Lung (tissue), 12 donors: ENCODE measurements around the gene HOXD9. TPM values are rescaled to one million over a fixed set of nuclear protein-coding genes. Genes with fewer than 3 reads are reported as not detected.
A peak's percentile ranks its signal among the peaks of the same experiment; 100 is the strongest.

Experiments
- ATAC-seq: fragments of 200-7000 bp; cut with Tn5 transposase; one replicate; pipeline ENCODE4 v1.9.1; 2020; ENCODE audit warnings: moderate number of reproducible peaks; ENCODE audit not compliant: insufficient read depth, low FRiP score
- DNase-seq, 3 donors: peaks; one replicate each; pipeline ENCODE4 v3.0.0-alpha.2; 2013 to 2017
- H3K27ac ChIP-seq, 2 donors: one replicate each; pipeline ENCODE4 v1.5.1; 2013; ENCODE audit warnings: mild to moderate bottlenecking in 2 of 2, moderate library complexity in 2 of 2, control low read depth in 1 of 2, inconsistent platforms in 1 of 2, low read depth in 1 of 2, low read length in 1 of 2
- H3K27me3 ChIP-seq, 3 donors: one replicate each; pipeline ENCODE4 v1.5.1; 2013; ENCODE audit warnings: low read length in 2 of 3; ENCODE audit not compliant: control insufficient read depth in 3 of 3, insufficient read depth in 3 of 3
- H3K36me3 ChIP-seq, 4 donors: one replicate each; pipeline ENCODE4 v1.5.1; 2013; ENCODE audit warnings: low read length in 4 of 4, mild to moderate bottlenecking in 1 of 4, moderate library complexity in 1 of 4; ENCODE audit not compliant: control insufficient read depth in 4 of 4, insufficient read depth in 4 of 4
- H3K4me1 ChIP-seq, 5 donors: one replicate each; pipeline ENCODE4 v1.5.1; 2013; ENCODE audit warnings: low read length in 5 of 5, mild to moderate bottlenecking in 2 of 5, moderate library complexity in 1 of 5; ENCODE audit not compliant: control insufficient read depth in 5 of 5, insufficient read depth in 5 of 5
- H3K4me3 ChIP-seq: one replicate; pipeline ENCODE4 v1.5.1; 2013; ENCODE audit warnings: mild to moderate bottlenecking, control low read depth, moderate library complexity
- H3K9ac ChIP-seq, 2 donors: one replicate each; pipeline ENCODE4 v1.5.1; 2013; ENCODE audit warnings: low read length in 2 of 2, control low read depth in 1 of 2; ENCODE audit not compliant: insufficient read depth in 1 of 2
- H3K9me3 ChIP-seq, 4 donors: one replicate each; pipeline ENCODE4 v1.5.1; 2013; ENCODE audit warnings: low read length in 3 of 4, mild to moderate bottlenecking in 1 of 4, moderate library complexity in 1 of 4; ENCODE audit not compliant: control insufficient read depth in 4 of 4, insufficient read depth in 3 of 4
- CTCF ChIP-seq: IDR thresholded peaks from 2 replicates; pipeline ENCODE4 v1.5.1; 2012; ENCODE audit warnings: mild to moderate bottlenecking; ENCODE audit errors: control extremely low read depth, extremely low read depth
- WGBS, 2 donors: extraction: QIAGEN DNeasy Blood & Tissue Kit; methylation state at CpG; one replicate each; pipeline ENCODE4 v1.1.7; 2013; 5-methylcytosine and 5-hydroxymethylcytosine counted together
- polyA plus RNA-seq, 2 donors: library from polyadenylated mRNA; stranded (reverse); fragments of 200-250 nt; gene quantifications; one replicate each; pipeline ENCODE4 v1.2.1, GENCODE V29; 2013
- total RNA-seq, 2 donors: library from RNA; depleted of rRNA in 1 of 2; stranded (reverse); fragments of >200 nt in 1 of 2; gene quantifications; one replicate each; pipeline ENCODE4 v1.2.1, GENCODE V29; 2014 to 2021
- donor health status: control.
- donor health status: control.
- donor health status: Bipolar disorder and iron deficiency.
- donor health status: healthy.
- donor health status: DM: yes; HTN: yes; CAD: no.

Gene HOXD9
- total and polyA plus RNA-seq, 4 donors = 0.29 to 0.80 (median 0.51) TPM

GRCh38 chr2:176082525-176082823, 40.0 kb upstream of the HOXD9 start:
- Histone ChIP-seq H3K27ac (no peak overlapping the region), H3K36me3 (no peaks in the 10 kb centered on the region), H3K9ac (no peak overlapping the region), H3K9me3 (peaks cover 0 to 24% (median 0%) of the 10 kb centered on the region in 4 donors), H3K4me1 (peaks cover 0 to 26% (median 7%) of the 10 kb centered on the region in 5 donors), H3K27me3 (peaks cover 8 to 94% (median 92%) of the 10 kb centered on the region in 3 donors), H3K4me3 (no peak overlapping the region)
- WGBS, 2 donors = 5 to 11% methylated on average over 10 of the region's 10 CpGs
- no peak for DNase-seq
- no peak for TF ChIP-seq CTCF
- no peak for ATAC-seq

GRCh38 chr2:176082824-176083751, 39.4 kb upstream of the HOXD9 start:
- Histone ChIP-seq H3K27me3 (peaks cover 8 to 95% (median 92%) of the 10 kb centered on the region in 3 donors), H3K9ac (no peak overlapping the region), H3K27ac (no peak overlapping the region), H3K9me3 (peaks cover 0 to 27% (median 0%) of the 10 kb centered on the region in 4 donors), H3K36me3 (no peaks in the 10 kb centered on the region), H3K4me3 (no peak overlapping the region), H3K4me1 (peaks cover 0 to 30% (median 7%) of the 10 kb centered on the region in 5 donors)
- peak in 2 of 3 donors; percentile 47 to 55 for DNase-seq
- no peak for ATAC-seq
- no peak for TF ChIP-seq CTCF
- 6 to 9% methylated on average over 50 to 66 of the region's 66 CpGs for WGBS, 2 donors

GRCh38 chr2:176083796-176084261, 38.7 kb upstream of the HOXD9 start, which contains the start of gene EVX2:
Gene EVX2, minus strand, starts transcription at chr2:176083962. Its CDS starts 186 bp downstream, at chr2:176083776.
- no peaks in the 10 kb centered on the region for H3K36me3 ChIP-seq
- no peak for TF ChIP-seq CTCF
- no peak within 1 kb of the TSS for H3K9ac ChIP-seq
- ATAC-seq (no peak), DNase-seq (peak in 2 of 3 donors; percentile 12 to 29)
- peaks cover 0 to 27% (median 0%) of the 10 kb centered on the region in 4 donors for H3K9me3 ChIP-seq
- H3K27ac ChIP-seq = no peak within 1 kb of the TSS
- WGBS, 2 donors = 13 to 17% methylated on average over 27 of the region's 27 CpGs
- H3K27me3 ChIP-seq = peaks cover 8 to 95% (median 92%) of the 10 kb centered on the region in 3 donors
- H3K4me3 ChIP-seq = no peak within 1 kb of the TSS
- H3K4me1 ChIP-seq = peaks cover 0 to 36% (median 7%) of the 10 kb centered on the region in 5 donors
